SH-SY5Y (cell line): ENCODE results near the gene NR3C1.

Experiments
- GATA2 ChIP-seq: IDR thresholded peaks from 2 replicates; pipeline ENCODE4 v1.6.1; 2011; ENCODE audit warnings: mild to moderate bottlenecking, low read depth, low read length
- GATA3 ChIP-seq: IDR thresholded peaks from 2 replicates; pipeline ENCODE4 v1.6.1; 2011; ENCODE audit warnings: low read depth, mild to moderate bottlenecking, low read length, moderate library complexity

DNA sequence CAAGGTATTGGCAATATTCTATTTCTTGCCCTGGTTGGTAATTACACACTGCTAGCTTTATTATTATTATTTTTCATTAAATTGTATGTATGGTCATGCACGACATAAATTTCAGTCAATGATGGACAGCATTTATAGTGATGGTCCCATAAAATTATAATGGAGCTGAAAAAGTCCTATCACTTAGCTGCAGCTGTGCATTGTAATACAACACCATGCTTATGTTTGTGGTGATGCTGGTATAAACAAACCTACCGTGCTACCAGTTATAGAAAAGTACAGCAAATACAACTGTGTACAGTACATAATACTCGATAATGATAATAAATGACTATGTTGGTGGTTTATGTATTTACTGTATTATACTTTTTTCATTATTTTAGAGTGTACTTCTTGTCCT, 65.5 kb downstream of the NR3C1 start:
- no peak for TF ChIP-seq GATA2
- no peak for TF ChIP-seq GATA3
